T-helper 2 cell treated with Interferon-gamma antibody and Interleukin-4, amounts not matched to agents 5 μg/mL and 100 μg/mL, for 36 hours (primary cell): ENCODE results near the gene SLCO4A1.

ENCODE experiments used
- DNase-seq: peaks from one replicate; pipeline ENCODE4 v3.0.0; 2021; ENCODE audit warnings: low spot score
- H3K27ac Mint-ChIP-seq: one replicate; pipeline ENCODE4 v1.8.0; 2021; ENCODE audit warnings: mild to moderate bottlenecking, mixed read lengths
- H3K27me3 Mint-ChIP-seq: one replicate; pipeline ENCODE4 v1.8.0; 2021; ENCODE audit warnings: low read depth, mixed read lengths
- H3K36me3 Mint-ChIP-seq: one replicate; pipeline ENCODE4 v1.8.0; 2021; ENCODE audit warnings: low read depth, mixed read lengths
- H3K4me1 Mint-ChIP-seq: one replicate; pipeline ENCODE4 v1.8.0; 2021; ENCODE audit warnings: low read depth, mixed read lengths
- H3K4me3 Mint-ChIP-seq: one replicate; pipeline ENCODE4 v1.8.0; 2022; ENCODE audit warnings: mild to moderate bottlenecking, moderate library complexity, mixed read lengths
- H3K9me3 Mint-ChIP-seq: one replicate; pipeline ENCODE4 v1.8.0; 2021; ENCODE audit warnings: mixed read lengths

The SLCO4A1 gene, protein sequence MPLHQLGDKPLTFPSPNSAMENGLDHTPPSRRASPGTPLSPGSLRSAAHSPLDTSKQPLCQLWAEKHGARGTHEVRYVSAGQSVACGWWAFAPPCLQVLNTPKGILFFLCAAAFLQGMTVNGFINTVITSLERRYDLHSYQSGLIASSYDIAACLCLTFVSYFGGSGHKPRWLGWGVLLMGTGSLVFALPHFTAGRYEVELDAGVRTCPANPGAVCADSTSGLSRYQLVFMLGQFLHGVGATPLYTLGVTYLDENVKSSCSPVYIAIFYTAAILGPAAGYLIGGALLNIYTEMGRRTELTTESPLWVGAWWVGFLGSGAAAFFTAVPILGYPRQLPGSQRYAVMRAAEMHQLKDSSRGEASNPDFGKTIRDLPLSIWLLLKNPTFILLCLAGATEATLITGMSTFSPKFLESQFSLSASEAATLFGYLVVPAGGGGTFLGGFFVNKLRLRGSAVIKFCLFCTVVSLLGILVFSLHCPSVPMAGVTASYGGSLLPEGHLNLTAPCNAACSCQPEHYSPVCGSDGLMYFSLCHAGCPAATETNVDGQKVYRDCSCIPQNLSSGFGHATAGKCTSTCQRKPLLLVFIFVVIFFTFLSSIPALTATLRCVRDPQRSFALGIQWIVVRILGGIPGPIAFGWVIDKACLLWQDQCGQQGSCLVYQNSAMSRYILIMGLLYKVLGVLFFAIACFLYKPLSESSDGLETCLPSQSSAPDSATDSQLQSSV

DNA sequence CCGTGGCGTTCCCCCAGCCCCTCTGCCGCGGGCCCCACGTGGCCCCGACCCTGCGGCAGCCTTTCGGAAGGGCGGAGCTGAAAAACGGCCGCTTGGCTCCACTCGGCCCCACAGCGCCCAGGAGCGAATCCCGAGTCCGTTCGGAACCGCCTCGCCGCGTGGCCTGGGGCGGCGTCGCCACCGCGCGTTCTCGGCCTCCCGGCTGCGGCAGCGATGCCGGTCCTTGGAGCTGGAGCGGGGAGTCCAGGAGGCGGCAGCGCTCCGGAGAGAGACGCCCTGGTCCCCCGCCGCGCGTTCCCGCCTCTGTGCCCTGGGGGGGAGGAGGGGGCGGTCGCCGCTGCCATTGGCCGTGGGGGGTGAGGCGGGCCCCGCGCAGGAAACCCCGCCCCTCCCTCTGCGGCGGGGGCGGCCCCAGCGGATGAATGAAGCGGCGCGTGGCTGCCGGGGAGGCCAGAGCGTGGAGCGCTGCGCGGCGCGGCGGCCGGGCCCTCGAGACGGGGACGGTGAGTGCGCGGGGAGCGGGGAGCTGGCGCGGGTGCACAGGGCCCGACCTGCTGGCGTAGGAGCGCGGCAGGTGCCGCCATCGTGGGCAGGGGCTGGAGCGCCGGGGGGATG, at the start of gene SLCO4A1:
Gene SLCO4A1, plus strand, starts transcription at position 453 of the 615 bp plus-strand sequence. CDS start 13,952 bp downstream, outside the sequence.
- Mint-ChIP-seq H3K27ac (peak within 1 kb of the TSS; percentile 80), H3K4me1 (peaks cover 23% of the 10 kb centered on the region), H3K36me3 (peaks cover 17% of the 10 kb centered on the region), H3K4me3 (peak within 1 kb of the TSS; percentile 85), H3K9me3 (no peaks in the 10 kb centered on the region), H3K27me3 (peaks cover 5% of the 10 kb centered on the region)
- peak; percentile 91 for DNase-seq

DNA sequence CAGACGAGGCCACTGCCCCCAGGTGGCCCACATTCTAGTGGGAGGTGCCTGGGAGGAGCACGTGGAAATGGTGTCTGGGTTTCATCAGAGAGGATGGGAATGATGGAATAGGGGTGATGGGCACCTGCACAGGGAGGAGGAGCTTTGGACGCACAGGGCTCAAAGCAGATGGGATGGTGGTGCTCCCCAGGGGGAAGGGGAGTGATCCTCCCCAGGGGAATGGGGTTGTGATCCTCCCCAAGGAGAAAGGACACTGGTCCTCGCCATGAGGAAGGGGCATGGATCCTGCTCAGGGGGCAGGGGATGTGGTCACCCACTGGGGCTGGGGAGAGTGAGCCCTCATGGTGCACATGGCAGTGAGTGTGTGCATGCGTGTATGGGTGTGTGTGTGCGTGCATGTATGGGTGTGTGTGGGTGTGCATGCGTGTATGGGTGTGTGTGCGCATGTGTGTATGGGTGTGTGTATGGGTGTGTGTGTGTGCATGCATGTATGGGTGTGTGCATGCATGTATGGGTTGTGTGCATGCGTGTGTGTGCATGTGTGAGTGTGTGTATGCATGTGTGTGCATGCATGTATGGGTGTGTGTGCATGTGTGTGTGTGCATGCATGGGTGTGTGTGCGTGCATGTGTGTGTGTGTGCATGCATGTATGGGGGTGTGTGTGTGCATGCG, 49.7 kb upstream of the SLCO4A1 start:
- Mint-ChIP-seq H3K27ac (no peak overlapping the region), H3K4me3 (no peak overlapping the region), H3K27me3 (peaks cover 18% of the 10 kb centered on the region), H3K4me1 (peaks cover 6% of the 10 kb centered on the region), H3K9me3 (no peaks in the 10 kb centered on the region), H3K36me3 (no peaks in the 10 kb centered on the region)
- no peak for DNase-seq

DNA sequence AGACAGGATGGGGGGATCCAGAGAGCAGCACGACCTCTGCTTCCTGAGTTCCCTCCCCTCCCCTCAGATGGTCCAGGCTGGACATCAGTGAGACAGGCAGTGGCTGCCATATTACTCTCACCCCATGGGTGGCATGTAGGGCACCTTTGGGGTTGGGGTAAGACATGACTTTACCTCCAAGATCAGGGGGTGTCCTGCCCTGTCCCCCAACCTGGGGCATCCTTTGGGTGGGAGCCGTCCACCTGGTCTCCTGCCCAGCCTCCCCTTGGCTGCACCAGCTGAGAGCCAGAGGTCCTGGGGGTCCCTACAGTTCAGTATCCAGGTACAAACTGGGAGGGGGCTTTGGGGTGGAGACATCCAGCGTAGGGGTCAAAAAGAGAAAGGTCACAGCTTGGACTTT, 48.7 kb upstream of the SLCO4A1 start:
- Mint-ChIP-seq H3K27ac (no peak overlapping the region), H3K4me3 (no peak overlapping the region), H3K27me3 (peaks cover 25% of the 10 kb centered on the region), H3K36me3 (no peaks in the 10 kb centered on the region), H3K4me1 (peaks cover 15% of the 10 kb centered on the region), H3K9me3 (no peaks in the 10 kb centered on the region)
- no peak for DNase-seq

DNA sequence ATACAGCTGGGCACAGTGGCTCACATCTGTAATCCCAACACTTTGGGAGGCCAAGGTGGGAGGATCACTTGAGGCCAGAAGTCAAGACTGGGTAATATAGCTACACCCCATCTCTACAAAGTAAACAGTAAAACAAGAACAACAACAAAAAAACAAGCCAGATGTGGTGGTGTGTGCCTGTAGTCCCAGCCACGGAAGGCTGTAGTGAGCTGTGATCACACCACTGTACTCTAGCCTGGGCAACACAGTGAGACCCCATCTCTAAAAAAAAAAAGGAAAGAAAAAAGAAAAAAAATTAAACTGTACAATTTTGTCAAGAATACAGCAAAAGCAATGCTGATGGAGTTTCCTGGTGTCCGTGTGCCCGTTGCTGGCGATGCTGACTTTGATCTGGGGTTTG, 47.2 kb upstream of the SLCO4A1 start:
- no peaks in the 10 kb centered on the region for H3K36me3 Mint-ChIP-seq
- peaks cover 23% of the 10 kb centered on the region for H3K4me1 Mint-ChIP-seq
- H3K27me3 Mint-ChIP-seq: peaks cover 27% of the 10 kb centered on the region
- H3K27ac Mint-ChIP-seq: no peak overlapping the region
- H3K4me3 Mint-ChIP-seq: no peak overlapping the region
- no peaks in the 10 kb centered on the region for H3K9me3 Mint-ChIP-seq
- no peak for DNase-seq

DNA sequence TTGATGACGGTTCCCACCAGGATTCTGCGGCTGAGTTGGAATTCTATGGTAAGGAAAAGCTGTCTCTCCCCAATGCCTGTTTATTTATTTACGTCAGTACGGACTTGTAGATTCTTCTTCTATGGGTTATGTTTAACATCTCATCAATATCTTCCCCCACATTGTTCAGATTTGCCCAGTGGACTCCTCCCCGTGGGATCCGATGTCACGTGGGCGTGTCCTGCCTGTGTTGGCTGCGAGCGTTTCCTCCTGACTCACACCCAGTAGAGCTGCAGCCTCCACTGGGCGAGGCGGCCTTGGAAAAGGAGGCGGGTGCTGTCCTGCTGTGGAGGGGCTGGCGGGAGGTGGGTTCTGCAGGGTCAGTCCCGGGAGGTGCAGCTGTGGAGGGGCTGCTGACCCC, 46.8 kb upstream of the SLCO4A1 start:
- peak; percentile 26 for DNase-seq
- H3K9me3 Mint-ChIP-seq: no peaks in the 10 kb centered on the region
- no peak overlapping the region for H3K27ac Mint-ChIP-seq
- peaks cover 27% of the 10 kb centered on the region for H3K27me3 Mint-ChIP-seq
- no peaks in the 10 kb centered on the region for H3K36me3 Mint-ChIP-seq
- no peak overlapping the region for H3K4me3 Mint-ChIP-seq
- H3K4me1 Mint-ChIP-seq: peaks cover 25% of the 10 kb centered on the region

DNA sequence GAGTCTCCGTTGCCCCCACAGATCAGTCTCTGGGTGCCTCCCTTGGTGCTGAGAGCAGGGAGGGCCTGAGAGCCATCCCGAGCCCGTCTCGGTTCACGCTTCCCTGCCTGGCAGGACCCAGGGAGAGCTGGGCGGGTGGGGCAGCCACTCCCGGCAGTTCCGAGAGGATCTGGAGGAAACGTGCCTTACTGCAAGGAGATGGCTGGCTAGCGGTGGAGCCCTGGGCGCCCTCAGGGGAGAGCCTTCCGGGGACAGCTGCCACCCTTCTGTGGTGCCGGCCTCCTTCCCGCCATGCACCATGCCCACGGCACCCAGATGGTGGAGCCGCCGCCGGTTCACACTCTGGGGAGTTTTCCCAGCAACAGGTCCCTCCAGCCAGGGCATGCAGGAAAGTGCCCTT, 45.8 kb upstream of the SLCO4A1 start:
- Mint-ChIP-seq H3K36me3 (no peaks in the 10 kb centered on the region), H3K9me3 (no peaks in the 10 kb centered on the region), H3K4me1 (peaks cover 31% of the 10 kb centered on the region), H3K4me3 (no peak overlapping the region), H3K27ac (no peak overlapping the region), H3K27me3 (peaks cover 30% of the 10 kb centered on the region)
- no peak for DNase-seq

DNA sequence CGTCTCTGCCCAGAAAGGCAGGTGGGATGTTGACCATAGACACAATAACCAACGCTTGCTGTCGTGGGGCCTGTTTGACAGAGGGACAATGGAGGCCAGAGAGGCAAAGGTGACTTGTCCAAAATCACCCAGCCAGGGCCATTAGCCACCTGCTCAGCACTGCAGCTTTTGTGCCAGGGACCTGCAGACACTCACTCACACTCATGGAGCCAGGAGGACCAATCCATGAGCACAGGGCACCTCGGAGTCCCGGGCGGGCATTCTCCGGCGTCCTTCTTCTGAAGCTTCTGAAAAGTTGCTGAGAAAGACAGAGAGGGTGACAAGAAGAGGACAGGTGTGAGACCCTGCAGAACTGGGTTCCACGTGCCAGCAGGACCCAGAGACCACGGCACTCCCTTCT, 45.4 kb upstream of the SLCO4A1 start:
- H3K27me3 Mint-ChIP-seq: peaks cover 31% of the 10 kb centered on the region
- H3K9me3 Mint-ChIP-seq: no peaks in the 10 kb centered on the region
- no peak overlapping the region for H3K4me3 Mint-ChIP-seq
- H3K4me1 Mint-ChIP-seq: peaks cover 34% of the 10 kb centered on the region
- no peak overlapping the region for H3K27ac Mint-ChIP-seq
- no peaks in the 10 kb centered on the region for H3K36me3 Mint-ChIP-seq
- DNase-seq: no peak

DNA sequence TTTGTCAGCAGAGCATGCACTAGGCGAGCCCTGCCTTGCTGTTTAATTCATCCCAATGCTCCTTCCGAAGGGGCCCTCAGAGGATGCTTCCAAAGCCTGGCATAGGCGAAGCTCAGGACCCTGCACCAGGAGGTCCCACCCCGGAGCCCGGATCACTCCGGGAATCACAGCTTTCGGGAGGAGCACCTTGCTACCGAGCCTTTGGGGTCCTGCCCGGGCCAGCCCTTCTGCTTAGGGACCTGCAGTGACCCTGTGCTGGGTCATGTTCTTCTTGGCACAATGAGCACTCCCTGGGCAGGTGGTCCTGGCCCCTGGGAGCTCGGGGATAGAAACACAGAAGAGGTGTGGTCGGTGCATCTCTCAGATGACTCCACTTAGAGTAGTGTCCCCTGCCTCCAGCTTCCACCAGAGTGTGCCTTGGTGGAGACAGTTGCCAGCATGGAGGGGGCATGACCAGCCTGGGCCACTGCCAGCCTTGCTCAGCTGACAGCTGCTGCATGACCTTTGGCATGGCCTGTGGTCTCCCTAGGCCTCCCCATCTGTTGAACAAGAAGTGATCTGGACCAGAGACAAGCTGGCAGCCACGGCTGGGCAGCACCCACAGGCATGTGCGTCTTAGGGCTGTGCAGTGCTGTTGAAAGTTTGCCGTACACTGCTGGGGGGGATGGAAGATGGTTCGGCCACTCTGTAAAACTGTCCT, 44.7 kb upstream of the SLCO4A1 start:
- H3K4me1 Mint-ChIP-seq: peaks cover 41% of the 10 kb centered on the region
- H3K9me3 Mint-ChIP-seq: no peaks in the 10 kb centered on the region
- no peak overlapping the region for H3K4me3 Mint-ChIP-seq
- no peak for DNase-seq
- H3K27ac Mint-ChIP-seq: no peak overlapping the region
- H3K36me3 Mint-ChIP-seq: no peaks in the 10 kb centered on the region
- H3K27me3 Mint-ChIP-seq: peaks cover 33% of the 10 kb centered on the region

DNA sequence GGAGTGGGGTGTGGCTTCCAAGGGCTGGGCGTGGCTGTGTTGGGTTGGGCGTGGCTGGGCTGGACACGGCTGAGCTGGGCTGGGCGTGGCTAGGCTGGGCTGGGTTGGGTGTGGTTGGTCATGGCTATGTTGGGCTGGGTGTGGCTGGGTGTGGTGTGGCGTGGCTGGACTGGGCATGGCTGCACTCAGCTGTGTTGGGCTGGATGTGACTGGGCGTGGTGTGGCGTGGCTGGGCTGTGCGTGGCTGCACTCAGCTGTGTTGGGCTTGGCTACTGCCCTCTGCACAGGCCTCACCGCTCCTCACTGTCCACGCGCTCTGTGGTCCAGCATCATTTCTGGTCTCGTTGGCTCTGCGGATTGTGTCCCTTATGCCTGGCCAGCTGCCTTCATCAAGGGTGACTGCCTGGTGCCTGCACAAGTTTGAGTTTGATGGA, 43.5 kb upstream of the SLCO4A1 start:
- H3K4me1 Mint-ChIP-seq: peaks cover 47% of the 10 kb centered on the region
- H3K9me3 Mint-ChIP-seq: no peaks in the 10 kb centered on the region
- H3K4me3 Mint-ChIP-seq: peak overlapping the region; percentile 32
- DNase-seq: no peak
- no peaks in the 10 kb centered on the region for H3K36me3 Mint-ChIP-seq
- H3K27ac Mint-ChIP-seq: peak overlapping the region; percentile 20
- peaks cover 33% of the 10 kb centered on the region for H3K27me3 Mint-ChIP-seq

DNA sequence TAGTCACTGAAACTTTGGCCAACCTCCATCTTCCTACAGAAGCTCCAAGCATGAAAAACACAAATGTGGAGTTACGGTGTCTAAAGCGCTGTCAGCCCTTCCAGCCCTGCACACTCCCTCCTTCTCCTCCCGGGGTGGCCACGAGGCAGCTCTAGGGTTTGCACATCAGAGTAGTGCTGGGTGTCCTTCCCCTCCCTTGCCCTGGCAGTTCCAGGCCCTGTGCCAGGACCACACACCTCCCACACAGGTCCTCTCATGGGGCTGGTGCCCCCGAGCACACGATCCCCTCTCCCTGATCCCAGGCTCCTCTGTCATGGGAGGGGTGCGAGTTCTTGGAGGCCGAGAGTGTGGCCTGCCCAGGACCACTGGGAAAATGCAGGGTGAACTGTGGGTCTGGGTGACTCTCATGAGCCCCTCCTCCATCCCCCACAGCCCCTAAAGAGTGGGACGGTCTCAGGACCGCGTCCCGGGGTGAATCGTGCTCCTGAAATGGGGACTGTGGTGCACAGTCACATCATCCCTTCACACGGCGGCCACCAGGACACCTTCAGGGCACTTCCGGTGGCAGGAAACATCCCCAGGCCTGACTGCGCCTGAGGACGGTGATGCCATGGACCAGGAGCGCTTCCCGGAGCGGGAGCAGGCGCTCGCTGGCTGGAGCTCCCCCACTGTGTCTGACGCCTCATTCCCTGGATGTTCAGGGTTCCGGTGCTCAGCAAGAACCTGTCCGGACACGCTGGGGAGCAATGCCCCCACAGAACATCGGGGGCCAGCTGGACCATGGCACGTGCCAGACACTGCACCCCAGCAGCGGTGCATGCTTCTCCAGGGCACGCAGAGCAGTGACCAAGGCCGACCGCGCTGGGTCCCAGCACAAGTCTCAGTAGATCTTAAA, 42.8 kb upstream of the SLCO4A1 start:
- H3K27me3 Mint-ChIP-seq: peaks cover 33% of the 10 kb centered on the region
- H3K4me3 Mint-ChIP-seq: peak overlapping the region; percentile 32
- DNase-seq: no peak
- H3K27ac Mint-ChIP-seq: peak overlapping the region; percentile 20
- H3K9me3 Mint-ChIP-seq: no peaks in the 10 kb centered on the region
- H3K4me1 Mint-ChIP-seq: peaks cover 47% of the 10 kb centered on the region
- H3K36me3 Mint-ChIP-seq: no peaks in the 10 kb centered on the region

DNA sequence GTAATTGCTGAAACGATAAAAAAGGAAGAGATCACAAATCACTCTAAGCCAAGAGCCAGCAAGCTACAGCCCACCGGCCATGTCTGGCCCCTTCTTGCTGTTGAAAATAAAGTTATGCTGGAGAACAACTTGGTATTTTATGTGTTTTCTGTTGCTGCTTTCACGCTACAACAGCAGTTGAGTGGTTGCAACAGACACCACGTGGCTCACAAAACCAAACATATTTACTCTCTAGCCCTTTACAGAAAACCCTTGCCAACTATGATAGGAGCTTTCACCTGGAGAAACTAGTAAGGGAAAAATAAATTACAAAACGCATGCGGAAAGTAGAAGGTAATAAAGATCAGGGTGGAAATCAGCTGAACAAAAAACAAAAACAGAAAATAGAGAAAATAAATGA, 41.1 kb upstream of the SLCO4A1 start:
- DNase-seq: no peak
- H3K27me3 Mint-ChIP-seq: peaks cover 23% of the 10 kb centered on the region
- no peaks in the 10 kb centered on the region for H3K9me3 Mint-ChIP-seq
- no peaks in the 10 kb centered on the region for H3K36me3 Mint-ChIP-seq
- H3K27ac Mint-ChIP-seq: no peak overlapping the region
- peaks cover 48% of the 10 kb centered on the region for H3K4me1 Mint-ChIP-seq
- H3K4me3 Mint-ChIP-seq: no peak overlapping the region

DNA sequence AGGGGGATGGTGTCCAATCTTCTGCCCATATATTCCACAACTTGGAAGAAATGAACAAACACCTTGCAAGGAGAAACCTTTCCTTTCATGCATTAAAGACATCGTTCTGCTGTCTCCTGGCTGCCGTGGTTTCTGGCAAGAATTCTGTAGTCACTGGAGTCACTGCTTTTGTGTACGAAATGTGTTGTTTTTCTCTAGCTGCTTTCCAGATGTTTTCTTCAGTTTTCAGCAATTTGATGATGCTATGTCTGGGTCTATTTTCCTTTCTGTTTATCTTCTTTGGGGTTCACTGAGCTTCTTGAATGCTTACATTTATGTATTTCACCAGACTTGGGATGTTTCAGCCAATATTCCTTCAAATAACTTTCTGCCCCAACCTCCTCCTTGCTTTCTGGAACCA, 40.6 kb upstream of the SLCO4A1 start:
- H3K9me3 Mint-ChIP-seq: no peaks in the 10 kb centered on the region
- peaks cover 24% of the 10 kb centered on the region for H3K27me3 Mint-ChIP-seq
- DNase-seq: no peak
- no peak overlapping the region for H3K27ac Mint-ChIP-seq
- H3K36me3 Mint-ChIP-seq: no peaks in the 10 kb centered on the region
- peak overlapping the region; percentile 84 for H3K4me3 Mint-ChIP-seq
- peaks cover 48% of the 10 kb centered on the region for H3K4me1 Mint-ChIP-seq
